NCI-H2107 (cell line): ENCODE measurements around the gene HPSE2.

ENCODE experiments used
- DNase-seq: peaks from one replicate; lab custom pipeline; 2025; lab: John Stamatoyannopoulos, UW

Gene HPSE2

DNA sequence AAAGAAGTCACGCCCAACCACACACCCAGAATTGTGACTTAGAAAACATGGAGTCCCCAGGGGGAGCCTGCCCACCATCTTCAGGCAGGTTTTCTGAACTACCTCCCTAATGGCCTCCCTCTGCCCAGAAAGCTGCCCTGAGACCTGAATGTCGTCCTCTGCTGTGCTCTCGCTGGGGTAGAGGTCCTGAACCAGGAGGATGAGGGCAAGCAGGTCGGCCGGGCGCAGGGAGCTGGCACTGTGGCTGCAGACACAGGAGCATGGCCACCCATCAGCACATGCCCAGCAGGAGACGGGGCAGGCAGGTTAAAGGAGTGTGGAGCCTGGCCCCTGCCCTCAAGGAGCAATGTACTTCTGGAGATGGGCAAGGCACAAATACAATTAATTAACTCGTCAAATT lies 805.2 kb downstream of the HPSE2 start:
- no peak for DNase-seq

DNA sequence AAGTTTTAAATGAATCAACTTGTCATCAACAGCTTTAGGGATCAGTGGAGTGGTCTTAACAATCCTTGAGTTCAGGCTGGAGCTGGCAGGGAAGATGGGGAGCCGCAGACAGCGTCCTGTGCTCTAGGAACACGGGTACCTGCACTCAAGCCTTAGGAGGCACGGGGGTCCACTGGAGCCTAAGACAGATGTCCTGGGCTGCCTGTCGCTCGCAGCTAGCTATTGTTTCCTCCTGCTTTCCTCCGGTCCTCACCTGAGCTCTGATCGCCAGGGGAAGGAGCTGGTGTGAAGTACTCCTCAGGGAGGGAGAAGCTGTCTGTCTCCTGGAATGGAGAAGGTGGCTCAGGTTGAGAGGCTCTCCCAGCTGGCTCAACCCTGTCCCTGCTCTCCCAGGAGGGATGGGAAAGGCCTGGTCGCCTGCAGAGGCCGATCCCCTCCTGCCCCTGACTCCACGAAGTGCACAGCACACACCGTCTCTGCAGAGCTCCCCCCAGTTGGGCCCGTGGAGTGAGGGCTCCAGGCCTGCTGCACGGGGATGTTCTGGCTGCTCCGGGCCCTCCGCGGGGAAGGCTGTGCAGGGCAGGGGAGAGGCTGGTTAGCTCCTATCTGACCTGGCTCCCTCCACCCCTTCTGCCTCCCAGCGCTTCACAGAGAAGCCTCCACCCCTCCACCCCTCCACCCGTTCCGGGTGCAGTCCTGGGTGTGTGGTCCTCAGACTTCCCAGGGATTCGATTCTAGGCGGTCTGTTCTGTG lies 806.2 kb downstream of the HPSE2 start:
- no peak for DNase-seq

DNA sequence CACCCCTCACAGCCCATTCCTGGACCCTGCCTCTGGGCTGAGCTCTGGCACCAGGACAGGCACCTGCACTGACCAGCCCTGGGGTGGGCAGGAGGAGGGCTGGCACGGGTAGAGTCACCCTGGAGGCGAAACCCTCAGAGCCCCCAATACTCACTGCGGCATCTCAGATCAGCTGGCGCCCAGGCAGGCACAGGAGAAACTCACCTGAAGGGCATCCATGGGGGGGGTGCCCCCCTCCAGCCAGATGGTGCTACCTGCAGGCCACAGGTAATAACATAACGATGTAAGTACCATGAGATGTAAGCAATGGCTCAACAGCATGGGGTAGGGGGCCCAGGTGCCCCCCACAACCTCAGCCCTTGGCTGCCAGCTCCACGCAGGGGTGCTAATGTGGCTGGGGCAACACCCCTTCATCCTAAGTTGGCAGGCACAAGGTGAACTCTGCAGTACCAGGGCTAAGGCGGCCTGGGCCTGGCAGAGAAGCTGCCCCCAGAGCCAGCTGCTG lies 808.6 kb downstream of the HPSE2 start:
- no peak for DNase-seq

GRCh38 chr10:98425511-98426352 lies 809.9 kb downstream of the HPSE2 start:
- no peak for DNase-seq

- DNase-seq = no peak
Measured at GRCh38 chr10:98424295-98425254, 811.1 kb downstream of the HPSE2 start.

DNA sequence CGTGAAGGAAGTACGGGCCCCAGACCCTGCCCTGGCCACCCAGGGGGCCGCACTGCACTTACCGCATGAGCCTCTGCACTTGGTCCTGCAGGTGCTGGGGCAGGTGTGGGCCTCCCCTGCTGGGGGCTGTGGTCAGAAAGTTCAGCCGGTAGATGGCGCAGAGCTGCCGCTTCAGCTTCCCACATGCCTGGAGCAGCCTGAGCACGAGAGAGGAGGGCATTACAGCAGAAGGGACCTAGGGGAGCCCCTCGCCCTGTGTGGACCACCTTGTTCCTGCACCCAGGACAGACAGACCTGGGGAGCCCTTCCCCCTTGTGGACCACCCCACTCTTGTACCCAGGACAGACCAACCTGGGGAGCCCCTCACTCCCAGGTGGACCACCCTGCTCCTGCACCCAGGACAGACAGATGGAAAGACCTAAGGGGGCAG lies 811.9 kb downstream of the HPSE2 start:
- no peak for DNase-seq

- DNase-seq = no peak
Measured at GRCh38 chr10:98422182-98422581, 813.5 kb downstream of the HPSE2 start.

DNA sequence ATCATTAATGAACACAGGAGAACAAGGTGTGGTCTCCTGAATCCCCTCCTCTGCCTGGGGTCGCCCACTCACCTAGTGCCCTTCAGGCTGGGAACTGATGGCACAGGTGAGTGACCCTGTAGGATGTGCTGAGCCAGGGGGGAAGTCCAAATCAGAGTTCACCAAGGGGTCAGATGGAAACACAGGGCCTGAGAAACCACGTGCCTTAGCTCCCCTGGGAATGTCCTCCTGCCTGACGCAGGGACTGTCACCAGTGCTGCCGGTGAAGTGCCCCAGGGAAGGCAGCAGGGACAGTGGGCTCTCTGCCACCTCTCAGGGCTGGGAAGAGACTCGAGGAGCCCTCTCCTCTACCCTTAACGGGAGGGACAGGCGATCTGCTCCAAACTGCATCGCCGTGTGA lies 814.9 kb downstream of the HPSE2 start:
- no peak for DNase-seq

DNA sequence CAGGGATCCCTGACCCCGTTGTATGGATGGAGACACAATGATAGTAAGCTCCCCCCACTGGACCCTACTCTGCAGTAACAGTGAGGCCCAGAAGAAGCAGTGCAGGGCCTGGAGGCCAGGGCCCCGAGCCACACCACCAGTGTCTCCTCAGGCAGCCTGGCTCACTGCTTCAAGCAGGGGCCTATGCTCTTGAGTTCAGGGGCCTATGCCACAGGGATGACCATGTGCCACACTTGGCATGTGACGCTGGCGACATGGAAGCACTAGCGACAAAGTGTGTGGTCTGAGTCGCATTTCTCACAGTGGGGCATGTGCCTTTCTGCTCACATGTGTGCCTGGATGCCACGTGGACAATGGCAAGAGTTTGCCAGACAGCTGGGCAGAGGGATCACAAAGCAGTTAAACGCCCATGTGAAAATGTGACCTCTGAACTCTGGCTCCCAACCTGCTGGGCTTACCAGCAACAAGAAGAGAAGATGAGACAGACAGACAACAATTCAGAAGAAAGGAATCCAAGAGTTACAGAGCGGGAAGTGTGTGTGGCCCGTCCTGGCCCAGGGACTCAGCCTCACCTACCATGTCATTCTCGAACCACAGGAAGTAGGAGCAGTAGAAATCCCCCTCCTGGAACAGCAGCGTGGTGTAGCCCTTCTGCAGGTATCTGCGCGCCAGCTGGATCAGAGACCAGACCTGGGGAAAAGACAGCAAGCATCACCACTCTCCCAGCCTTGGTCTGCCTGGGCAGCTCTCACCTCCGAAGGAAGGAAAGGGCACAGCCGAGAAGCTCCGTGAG lies 816.0 kb downstream of the HPSE2 start:
- no peak for DNase-seq

- DNase-seq = no peak
Measured at GRCh38 chr10:98418665-98419468, 816.8 kb downstream of the HPSE2 start.

DNA sequence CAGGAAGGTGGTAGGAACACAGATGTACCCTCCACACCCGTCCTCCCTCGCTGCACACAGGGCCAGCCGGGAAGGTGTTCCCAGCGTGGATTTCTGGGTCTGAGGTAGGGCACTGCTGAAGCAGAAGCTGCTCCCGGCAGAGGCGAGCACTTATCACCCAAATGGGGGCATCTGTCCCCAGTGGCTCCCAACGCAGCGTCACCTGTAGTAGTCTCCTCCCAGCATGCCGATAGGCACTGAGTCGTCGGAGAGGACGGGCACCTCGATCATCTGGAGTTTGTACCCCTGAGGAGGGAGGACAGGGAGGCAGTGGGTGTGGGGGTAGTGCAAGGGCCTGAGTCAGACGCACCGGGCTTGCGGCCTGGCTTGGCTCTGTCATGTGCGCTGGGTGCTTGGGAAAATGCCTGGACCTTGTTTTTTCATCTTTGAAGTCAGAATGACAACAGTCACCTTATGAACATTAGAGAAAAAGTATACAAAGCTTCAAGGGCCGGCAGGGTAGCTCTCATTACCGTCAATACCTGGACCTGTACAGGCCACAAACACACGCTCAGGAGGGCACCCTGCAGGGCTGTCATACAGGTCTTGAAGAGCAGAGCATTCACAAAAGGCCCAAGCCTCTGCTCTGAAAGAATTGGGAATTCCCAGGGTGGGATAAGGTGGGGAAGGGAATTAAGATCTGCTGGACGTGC lies 817.5 kb downstream of the HPSE2 start:
- DNase-seq = no peak

DNA sequence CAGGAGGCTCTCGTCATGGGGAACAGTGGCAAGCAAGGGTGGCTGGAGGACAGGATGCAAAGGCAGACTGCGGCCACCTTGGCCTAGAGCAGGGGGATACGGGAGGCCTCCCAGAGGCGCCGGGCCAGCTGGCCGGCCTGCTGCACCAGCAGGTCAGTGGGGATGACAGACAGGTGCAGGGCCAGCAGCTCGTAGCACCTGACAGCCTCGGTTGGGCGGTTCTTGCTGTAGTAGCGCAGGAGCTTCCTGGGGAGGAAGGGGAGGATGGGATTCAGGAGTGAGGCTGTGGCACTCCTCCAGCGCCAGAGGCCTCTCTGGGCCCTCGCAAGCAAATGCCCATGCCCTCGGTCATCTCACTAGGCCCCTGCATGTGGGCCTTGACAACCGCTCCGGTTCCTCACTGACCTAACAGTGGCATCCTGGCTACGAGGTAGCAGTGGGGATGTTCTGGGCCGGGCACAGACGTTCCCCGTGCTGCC lies 818.1 kb downstream of the HPSE2 start:
- DNase-seq = no peak

GRCh38 chr10:98416606-98417388 lies 818.9 kb downstream of the HPSE2 start:
- DNase-seq = no peak

- no peak for DNase-seq
Measured at GRCh38 chr10:98415731-98416119, 819.9 kb downstream of the HPSE2 start.

GRCh38 chr10:98414932-98415730 lies 820.5 kb downstream of the HPSE2 start, which contains the start of gene PYROXD2:
Gene PYROXD2, minus strand, starts transcription at chr10:98415182. Its CDS starts 47 bp downstream, at chr10:98415135.
- DNase-seq = no peak

- DNase-seq = no peak
Measured at GRCh38 chr10:98414578-98414931, 821.1 kb downstream of the HPSE2 start.

- no peak for DNase-seq
Measured at GRCh38 chr10:98411768-98412167, 823.9 kb downstream of the HPSE2 start.

DNA sequence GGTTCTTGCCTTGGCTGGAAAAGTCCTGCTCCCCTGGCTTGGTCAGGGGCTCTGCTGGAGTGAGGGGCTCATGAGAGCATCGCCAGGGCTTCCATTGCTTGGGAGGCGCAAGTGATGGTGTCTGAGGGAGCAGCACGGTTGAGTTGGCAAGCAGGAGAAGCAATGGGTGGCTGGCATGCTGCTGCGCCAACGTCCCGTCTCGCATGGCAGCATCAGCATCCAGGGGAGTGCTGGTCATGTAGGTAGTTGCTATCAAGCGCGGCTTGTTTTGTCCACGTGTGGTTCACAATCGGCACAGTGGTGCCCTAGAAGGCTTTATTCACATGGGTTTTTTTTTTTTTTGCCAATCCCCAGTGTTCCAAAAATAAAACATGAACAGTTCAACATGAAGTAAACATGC lies 824.5 kb downstream of the HPSE2 start:
- DNase-seq = no peak
